ENCODE measurements around the gene LIME1.

GRCh38 chr20:63701051-63701328 is 35.5 kb upstream of the LIME1 start:
- TF ChIP-seq CTCF (IDR thresholded peaks at IDR 0.05) (no peak), POLR2A (IDR thresholded peaks at IDR 0.05) (no peak)

Data from vagina (tissue), 2 donors.